ENCODE data around the gene IFIH1. TPM values are rescaled to one million over a fixed set of nuclear protein-coding genes. Genes with fewer than 3 reads are reported as not detected.

The IFIH1 gene
- total RNA-seq, 3 donors from 2014 or later: 15.1 to 20.9 (median 18.3) TPM

GRCh38 chr2:162244541-162245031 lies 73.9 kb downstream of the IFIH1 start:
- Histone ChIP-seq H3K36me3 (ENCODE audit: low read depth) (no peaks in the 10 kb centered on the region), H3K9me3 (no peaks in the 10 kb centered on the region), H3K4me3 (no peak overlapping the region), H3K4me1 (ENCODE audit: low read depth) (no peaks in the 10 kb centered on the region)
- TF ChIP-seq CTCF (IDR thresholded peaks at IDR 0.05): no peak
- ATAC-seq (peak; percentile 31), DNase-seq (no peak)
- intact Hi-C loops (cut with DNase I, micrococcal nuclease): no loop called here

- ATAC-seq (no peak), DNase-seq (no peak)
- no peaks in the 10 kb centered on the region for H3K36me3 ChIP-seq (ENCODE audit: low read depth)
- no peak for TF ChIP-seq CTCF (IDR thresholded peaks at IDR 0.05)
- H3K4me3 ChIP-seq: no peak overlapping the region
- no peaks in the 10 kb centered on the region for H3K9me3 ChIP-seq
- intact Hi-C loops (cut with DNase I, micrococcal nuclease): no loop called here
- no peaks in the 10 kb centered on the region for H3K4me1 ChIP-seq (ENCODE audit: low read depth)
Measured at GRCh38 chr2:162243715-162244114, 74.8 kb downstream of the IFIH1 start.

- Histone ChIP-seq H3K4me3 (no peak within 1 kb of the TSS), H3K36me3 (ENCODE audit: low read depth) (no peaks in the 10 kb centered on the region), H3K4me1 (ENCODE audit: low read depth) (no peaks in the 10 kb centered on the region), H3K9me3 (no peaks in the 10 kb centered on the region)
- DNase-seq (no peak), ATAC-seq (no peak)
- no peak for TF ChIP-seq CTCF (IDR thresholded peaks at IDR 0.05)
- intact Hi-C loops (cut with DNase I, micrococcal nuclease): no loop called here
Measured at GRCh38 chr2:162243294-162243693, 75.2 kb downstream of the IFIH1 start, which contains the start of gene FAP. FAP (minus strand) TSS chr2:162243445; CDS start chr2:162243327, 118 bp downstream.

GRCh38 chr2:162242586-162243280 lies 75.8 kb downstream of the IFIH1 start:
- H3K4me1 ChIP-seq (ENCODE audit: low read depth): no peaks in the 10 kb centered on the region
- DNase-seq: no peak
- TF ChIP-seq CTCF (IDR thresholded peaks at IDR 0.05): no peak
- ATAC-seq: no peak
- no peak overlapping the region for H3K4me3 ChIP-seq
- no peaks in the 10 kb centered on the region for H3K36me3 ChIP-seq (ENCODE audit: low read depth)
- intact Hi-C loops (cut with DNase I, micrococcal nuclease): no loop called here
- H3K9me3 ChIP-seq: no peaks in the 10 kb centered on the region

GRCh38 chr2:162241571-162241970 lies 76.9 kb downstream of the IFIH1 start:
- no peak for ATAC-seq
- no peaks in the 10 kb centered on the region for H3K9me3 ChIP-seq
- H3K4me3 ChIP-seq: no peak overlapping the region
- no peaks in the 10 kb centered on the region for H3K36me3 ChIP-seq (ENCODE audit: low read depth)
- DNase-seq: no peak
- intact Hi-C loops (cut with DNase I, micrococcal nuclease): no loop called here
- H3K4me1 ChIP-seq (ENCODE audit: low read depth): no peaks in the 10 kb centered on the region
- no peak for TF ChIP-seq CTCF (IDR thresholded peaks at IDR 0.05)

Measured in mucosa of descending colon (tissue), 3 donors.